Measurements from ENCODE around the gene NNAT.

NNAT gene

DNA sequence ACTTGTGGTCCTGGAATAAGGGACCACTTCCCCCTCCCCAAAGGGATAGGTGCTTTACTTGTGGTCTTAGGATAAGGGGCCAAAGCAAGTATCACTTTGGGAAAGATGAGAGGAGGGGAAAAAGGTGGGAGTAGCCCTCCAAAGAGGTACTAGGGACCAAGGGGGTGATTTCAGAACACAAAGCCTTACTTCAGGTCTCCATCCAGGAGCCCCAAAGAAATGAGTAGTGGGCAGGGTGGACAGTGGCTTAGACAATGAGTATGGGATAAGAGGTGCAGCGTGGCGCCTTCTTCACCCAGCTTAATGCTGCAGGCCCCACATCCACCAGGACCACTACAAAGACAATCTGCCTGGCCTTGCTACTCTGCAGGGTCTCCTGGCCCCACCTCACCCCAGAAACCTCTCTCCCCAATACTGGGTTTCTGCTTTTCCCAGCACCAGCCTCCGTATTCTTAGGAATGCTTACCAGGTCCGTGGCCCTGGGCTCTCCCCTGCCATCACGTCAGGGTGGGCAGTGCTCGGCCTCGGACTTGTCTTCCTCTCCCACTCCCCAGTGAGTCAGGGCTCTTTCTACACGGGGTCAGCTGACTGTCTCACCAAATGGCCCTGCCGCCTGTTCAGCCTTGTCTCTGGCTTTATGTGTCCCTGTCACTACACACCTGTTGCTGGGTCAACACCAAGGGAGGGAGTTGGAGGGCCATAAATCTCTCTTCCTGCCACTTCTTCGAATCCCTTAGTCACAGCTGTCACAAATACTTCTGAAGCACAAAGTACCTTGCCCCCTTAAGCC, 3.1 kb downstream of the NNAT start:
- DNase-seq (ENCODE audit: low read depth in 1 of 2, low spot score in 1 of 2), result no peak

DNA sequence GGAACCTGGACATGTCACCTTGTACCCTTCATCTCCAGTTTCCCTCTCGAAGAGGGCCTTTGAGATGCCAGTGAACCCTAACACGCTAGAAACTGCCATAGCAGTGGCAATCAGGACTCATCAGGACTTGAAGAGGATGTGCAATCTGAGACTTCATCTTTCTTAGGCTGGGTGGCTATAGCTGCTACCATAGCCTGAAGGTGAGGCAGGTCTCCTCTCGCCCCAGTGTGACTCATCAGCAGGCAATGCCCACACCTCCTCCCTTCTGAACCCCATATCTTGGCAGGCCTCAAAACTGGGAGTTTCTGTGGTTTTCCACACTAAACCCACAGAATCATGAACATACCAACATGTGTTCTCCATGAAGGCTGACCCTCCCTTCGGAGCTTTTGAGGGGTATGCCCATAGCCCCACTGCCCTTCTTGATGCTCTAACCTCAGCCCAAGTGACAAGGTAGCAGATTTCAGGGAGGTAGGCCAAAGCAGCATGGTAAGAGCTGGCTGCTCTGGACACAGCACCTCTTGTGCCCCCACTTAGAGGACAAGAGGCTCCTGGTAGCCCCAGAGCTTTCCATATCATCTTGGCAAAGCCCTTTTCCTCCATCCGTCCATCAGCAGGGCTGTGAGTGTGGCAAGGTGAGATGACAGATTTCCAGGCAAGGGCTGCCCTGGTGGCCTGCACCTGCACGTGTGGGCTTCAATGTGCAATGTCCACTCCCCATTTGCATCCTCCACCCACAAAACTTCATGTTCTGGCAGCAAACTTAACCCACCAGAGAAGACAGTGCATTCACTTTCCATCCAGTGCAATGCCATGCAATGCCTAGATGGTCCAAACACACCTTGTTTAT, 4.0 kb downstream of the NNAT start:
- no peak for DNase-seq (ENCODE audit: low read depth in 1 of 2, low spot score in 1 of 2)

DNA sequence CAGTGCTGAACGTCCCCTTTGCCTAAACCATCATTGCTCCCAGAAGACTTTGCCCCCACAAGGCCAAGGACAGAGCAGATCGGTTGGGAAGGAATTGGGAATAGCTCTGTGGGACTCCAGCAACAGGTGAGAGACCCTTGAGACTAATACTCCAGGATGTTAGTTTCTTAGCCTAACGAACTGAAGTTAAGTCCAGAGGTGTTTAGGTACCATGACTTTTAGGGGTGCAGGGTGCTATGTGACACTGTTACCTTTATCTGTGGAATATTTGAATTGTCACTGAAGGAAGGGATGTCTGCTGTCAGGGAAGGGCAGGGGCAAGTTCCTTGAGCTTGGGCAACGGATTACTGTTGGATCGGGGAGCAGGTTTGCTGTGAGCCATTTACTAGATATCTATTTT, 4.8 kb downstream of the NNAT start:
- no peak for DNase-seq (ENCODE audit: low read depth in 1 of 2, low spot score in 1 of 2)

DNA sequence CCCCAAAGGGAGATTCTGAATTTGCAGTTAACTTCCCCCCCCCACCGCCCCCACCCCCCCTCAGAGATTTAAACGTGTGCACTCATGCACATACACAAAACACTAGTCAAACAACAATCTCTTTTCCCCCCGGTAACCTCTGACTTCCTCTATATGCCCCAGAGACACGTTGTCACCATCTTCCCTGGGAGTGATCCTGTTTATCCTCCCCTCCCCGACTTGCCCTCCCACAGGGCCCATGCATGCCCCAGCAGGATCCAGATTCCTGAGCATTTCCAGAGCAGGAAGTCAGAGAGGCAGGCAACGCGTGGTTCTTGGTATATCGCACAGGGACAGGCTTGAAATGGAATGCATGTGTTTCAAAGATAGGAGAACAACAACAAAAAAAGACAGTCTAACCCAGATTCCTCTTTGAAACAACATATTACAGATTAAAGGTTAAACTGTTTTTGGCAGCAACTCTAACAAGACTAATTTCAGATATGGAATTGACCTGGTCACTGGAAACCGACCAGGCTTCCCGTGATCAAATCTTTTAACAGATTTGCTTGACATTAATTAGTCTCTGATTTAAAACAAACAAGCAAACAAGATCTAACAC, 5.3 kb downstream of the NNAT start:
- DNase-seq (ENCODE audit: low read depth in 1 of 2, low spot score in 1 of 2), result no peak

DNA sequence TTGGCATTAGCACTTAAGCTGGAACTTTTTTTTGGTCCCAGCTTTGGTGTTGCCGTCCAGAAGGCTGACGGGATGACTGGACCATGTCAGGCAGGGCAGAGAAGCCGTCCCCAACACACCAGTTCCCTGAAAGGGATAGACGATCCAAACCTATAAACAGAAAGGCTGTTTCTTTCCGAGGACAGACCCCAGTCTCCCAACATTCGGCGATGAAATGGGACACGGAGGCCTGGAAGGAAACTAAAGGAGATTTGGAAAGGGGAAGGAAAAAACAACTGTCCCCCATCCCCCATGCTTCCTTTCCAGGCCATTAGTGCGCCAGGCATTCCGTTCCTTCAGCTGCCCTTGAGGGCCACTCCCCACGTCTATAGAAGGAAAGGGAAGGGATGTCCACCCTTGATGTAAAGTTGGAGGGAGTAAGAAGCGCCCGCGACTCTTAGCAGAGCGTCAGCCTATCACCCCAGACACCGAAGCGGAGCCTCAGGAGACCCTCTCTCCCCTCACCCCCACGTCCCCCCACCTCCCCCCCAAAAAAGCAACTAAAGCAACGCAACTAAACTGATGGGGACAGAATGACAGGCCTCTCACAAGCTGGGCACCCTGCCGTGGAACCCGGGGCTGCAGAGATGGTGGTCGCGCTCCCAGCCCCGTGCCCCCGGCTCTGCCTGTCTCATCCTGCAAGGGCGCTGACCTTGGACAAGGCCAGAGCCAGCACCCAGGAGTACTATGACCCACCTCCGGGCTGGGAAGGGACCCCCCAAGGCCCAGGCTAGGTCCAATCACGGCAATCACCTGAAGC, 6.0 kb downstream of the NNAT start:
- no peak for DNase-seq (ENCODE audit: low read depth in 1 of 2, low spot score in 1 of 2)

DNA sequence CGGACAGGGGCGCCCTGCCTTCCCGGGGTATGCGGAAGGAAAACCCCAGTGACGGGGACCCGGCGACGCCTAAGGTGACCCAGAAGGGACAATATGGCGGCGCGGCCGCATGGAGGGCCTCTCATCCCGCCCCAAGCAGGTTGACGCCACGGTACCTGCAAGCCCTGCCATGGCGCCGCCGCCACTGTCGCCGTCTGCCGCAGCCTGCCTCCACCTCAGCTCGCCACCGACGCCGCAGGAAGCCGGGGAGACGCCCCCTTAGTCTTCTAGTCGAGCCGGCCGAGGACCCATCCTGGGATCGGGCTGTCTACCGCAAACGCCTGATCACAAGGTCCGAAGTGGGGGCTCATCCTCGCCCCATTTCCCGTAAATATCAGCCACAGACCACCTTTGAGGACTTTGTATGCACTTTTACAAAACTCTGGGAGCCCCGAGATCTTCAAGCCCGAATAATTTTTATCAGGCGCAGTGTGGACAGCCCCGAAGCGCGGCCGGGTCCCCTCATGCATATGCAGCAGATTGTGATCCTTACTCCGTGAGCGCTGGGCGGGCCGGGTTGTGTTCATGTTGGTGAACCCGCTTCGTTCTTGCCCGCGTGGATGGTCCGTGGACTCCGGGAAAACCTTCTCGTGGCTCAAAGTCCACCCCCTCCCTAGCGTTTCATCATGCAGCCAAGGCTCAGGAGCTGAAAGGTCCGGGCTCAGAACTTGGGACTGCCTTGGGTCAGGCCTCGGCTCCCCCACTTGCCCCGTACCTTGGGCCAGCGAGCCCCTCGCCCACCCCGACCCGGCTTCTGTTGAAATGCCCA, 6.8 kb downstream of the NNAT start, which contains the start of gene BLCAP:
Gene BLCAP (minus strand): TSS at position 239 of the 808 bp plus-strand sequence. CDS start 8,702 bp downstream, outside the sequence.
- DNase-seq (ENCODE audit: low read depth in 1 of 2, low spot score in 1 of 2), result peak; percentile 85 to 87

DNA sequence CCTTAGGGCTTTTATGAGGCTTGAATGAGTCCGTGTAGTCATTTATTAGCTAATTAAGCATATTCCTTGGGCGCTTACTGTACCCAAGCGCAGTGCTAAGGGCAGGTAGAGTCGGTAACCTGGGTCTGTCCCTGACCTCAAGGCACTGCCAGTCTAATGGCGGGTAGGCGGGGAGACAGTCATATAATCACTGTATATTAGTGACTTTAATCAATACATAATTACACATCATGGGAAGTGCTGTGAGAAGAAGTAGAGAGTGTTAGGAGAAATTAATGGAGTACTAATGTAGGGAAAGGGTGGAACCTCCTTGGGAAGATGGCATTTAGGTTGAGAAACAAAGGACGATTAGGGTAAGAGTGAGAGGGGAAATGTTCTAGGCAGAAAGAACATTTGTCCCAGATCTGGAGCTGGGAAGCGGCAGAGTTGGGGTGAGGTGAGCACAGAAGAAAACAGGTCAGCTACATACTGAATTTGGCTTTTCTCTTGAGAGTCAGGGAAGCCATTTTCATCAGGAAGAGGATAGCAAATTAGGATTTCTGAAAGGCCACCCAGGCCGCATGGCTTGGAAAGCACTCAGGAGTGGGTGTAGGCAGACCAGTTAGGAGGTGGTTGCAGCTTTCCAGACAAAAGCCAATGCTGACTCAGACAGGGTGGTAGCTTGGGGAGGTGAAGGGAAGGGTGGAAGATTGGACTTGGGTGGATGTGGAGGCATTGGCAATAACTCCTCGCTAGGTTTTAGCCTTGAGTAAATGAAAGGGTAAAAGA, 7.6 kb downstream of the NNAT start:
- DNase-seq (ENCODE audit: low read depth in 1 of 2, low spot score in 1 of 2), result no peak

DNA sequence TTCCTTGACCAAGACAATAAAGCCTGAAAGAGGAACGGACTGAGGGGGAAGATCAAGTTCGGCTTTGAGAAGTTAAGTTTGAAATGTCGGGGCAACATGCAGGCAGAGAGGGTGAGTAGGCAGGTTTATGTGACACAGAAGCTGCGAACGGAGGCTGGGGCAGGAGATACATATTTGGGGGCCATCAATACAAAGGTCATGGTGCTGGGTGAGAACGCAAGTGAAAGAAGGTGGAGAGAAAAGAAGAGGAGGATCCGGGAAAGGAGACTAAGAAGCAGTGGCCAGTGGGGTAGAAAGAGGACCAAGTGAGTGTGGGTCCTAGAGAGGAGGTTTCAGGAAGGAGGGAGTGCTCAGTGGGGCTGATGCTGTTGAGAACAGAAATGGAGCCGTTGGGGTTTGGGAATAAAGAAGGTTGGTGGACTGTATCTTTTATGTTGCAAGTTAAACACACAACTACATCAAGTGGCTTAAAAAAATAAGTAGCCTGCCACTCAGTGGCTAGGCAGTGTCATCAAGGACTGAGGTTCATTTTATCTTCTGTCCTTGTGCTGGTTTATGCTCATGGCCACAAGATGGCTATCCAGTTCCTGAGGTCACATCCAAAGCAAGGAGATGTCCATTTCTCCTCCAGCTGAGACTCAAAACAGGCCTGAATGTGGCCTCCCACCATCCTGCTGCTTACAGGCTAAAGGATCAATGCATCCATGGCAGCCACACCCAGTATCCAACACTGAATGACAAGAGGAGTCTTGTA, 8.3 kb downstream of the NNAT start:
- no peak for DNase-seq (ENCODE audit: low read depth in 1 of 2, low spot score in 1 of 2)

DNA sequence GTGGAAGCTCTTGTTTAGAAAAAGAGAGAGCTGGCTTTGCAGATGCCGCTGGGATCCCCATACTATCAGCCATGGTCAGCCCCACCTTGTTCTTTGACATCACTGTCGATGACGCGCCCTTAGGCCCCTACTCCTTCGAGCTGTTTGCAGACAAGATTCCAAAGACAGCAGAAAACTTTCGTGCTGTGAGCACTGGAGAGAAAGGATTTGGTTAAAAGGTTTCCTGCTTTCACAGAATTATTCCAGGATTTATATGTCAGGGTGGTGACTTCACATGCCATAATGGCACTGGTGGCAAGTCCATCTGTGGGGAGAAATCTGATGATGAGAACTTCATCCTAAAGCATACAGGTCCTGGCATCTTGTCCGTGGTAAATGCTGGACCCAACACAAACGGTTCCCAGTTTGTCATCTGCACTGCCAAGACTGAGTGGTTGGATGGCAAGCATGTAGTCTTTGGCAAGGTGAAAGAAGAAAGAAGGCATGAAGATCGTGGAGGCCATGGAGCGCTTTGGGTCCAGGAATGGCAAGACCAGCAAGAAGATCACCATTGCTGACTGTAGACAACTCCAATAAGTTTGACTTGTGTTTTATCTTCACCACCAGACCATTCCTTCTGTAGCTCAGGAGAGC, 9.0 kb downstream of the NNAT start:
- DNase-seq (ENCODE audit: low read depth in 1 of 2, low spot score in 1 of 2), result no peak

DNA sequence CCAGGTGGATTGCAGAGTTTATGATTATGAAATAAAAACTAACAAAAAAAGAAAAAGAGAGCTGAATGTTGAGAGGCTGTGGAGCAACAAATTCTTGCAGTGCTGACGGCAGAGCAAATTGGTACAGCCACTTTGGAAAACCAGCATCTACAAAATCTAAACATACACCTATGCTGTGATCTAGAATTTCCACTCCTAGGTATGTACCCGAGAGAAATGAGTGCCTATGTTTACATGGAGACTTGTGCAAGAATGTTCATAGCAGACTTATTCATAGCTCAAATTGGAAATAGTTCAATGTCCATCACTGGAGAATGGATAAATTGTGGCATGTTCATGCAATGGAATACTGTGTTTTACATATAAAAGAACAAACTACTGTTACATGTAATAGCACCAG, 9.6 kb downstream of the NNAT start:
- DNase-seq (ENCODE audit: low read depth in 1 of 2, low spot score in 1 of 2), result no peak

DNA sequence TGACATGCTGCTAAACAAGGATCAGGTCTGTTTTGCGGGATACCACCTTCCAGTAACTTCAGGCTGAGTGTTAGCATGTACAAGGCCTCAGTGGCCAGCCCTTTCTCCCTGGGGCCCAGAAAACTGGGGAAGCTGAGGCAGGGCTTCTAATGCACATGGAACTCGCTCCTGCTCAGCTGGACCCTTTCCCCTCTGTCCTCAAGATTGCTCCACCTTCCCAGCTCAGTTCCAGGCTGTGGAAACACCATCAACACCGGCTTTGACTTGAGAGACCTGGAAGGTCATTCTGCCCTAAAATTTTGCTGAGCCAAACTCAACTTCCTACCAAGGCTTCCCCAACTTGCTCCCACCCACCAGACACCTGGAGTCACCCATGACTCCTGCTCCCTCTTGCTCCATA, 10.8 kb downstream of the NNAT start:
- DNase-seq (ENCODE audit: low read depth in 1 of 2, low spot score in 1 of 2), result no peak

DNA sequence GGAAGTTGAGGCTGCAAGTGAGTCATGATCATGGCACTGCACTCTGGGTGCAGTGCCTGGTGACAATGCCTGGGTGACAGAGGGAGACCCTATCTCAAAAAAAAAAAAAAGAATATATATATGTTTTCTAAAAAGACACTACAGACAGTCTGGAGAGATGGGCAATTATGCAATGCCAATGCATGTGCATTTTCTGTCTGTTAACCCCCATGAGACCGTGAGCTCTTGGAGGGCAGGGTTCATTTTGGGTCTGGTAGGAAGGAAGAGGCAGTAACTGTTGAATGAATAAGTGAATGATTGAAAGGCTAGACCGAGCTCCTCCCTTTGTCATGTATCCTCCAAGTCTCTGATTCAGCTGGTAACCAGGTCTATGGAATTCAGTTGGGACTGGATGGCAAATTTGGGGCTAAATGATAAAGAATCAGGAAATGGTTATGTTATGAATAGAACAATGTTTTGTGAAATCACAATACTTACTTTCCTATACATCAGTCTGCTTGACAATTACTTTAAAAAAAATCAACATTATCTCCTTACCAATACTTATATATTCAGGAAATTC, 12.2 kb downstream of the NNAT start:
- no peak for DNase-seq (ENCODE audit: low read depth in 1 of 2, low spot score in 1 of 2)

DNA sequence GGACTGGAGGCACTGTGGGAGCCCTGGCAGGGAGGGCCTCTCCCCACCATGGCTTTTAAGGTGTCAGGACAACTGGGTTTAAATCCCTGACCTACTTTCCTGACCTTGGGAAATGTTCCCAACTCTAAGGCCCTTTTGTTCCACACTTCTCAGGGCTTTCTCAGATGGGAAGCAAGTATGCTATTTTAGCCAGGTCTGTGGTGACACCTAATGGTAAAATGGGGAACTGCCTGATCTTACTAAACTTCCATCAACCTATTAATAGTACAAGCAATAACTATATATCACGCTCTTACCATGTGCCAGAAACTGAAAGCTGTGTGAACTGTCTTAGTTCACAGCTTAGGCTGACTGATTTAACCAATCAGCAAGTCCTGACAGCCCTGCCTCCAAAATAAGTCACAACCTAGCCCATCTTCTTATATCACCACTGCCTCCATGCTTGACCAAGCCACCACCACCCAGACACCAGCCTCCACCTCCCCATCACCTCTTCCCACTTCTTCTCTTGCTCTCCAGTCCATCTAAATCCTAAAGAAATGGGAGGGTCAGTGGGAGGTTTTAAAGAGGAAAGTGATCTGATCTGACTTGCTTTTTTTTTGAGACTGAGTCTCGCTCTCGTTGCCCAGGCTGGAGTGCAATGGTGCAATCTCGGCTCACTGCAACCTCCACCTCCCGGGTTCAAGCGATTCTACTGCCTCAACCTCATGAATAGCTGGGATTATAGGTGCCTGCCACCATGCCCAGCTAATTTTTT, 13.5 kb downstream of the NNAT start:
- DNase-seq (ENCODE audit: low read depth in 1 of 2, low spot score in 1 of 2), result no peak

DNA sequence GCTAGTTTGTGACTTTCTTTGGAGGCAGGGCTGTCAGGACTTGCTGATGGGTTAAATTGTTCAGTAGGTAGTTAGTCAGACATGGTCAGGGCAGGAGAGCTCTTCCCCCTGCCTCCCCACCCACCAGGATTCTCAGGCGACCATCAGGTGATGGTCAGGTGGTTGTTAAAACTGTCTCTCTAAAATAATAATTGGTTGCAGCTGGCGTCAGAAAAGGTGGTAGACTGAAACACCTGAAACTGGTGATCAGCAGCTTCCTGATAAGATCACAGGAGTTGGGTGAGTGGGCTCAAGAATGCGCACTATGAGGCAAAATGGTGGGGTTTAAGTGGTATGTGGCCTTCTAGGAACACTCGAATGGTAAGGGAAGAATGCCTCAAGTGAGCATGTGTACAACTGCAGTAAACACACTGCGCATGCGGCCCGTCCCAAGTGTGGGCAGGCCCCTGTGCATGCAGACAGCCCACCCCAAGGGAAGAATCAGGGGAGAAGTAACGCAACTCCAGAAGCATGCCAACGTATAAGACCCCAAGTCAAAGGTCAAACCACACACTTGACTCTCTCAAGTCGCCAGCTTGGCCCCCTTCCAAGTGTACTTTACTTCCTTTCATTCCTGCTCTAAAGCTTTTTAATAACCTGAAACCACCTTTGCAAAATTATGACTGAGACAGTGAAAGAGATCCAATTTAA, 14.5 kb downstream of the NNAT start:
- no peak for DNase-seq (ENCODE audit: low read depth in 1 of 2, low spot score in 1 of 2)

DNA sequence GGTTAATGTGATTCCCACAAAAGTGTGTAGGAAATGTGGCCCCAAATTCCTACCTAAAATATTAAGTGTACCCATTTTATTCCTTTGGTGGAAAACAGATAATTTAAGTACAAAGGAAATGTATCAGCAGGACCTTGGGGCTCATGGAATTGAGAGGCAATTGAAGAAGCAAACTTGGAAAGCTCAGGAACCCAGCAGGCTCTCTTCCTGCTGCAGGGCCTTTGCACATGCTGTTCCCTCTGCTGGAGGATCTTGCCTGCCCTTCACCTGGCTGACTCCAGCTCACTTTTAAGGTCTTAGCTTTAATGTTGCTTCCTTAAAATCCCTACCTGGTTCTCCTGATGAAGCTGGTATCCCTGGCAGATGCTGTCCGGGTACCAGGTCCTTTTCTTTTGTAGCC, 16.5 kb downstream of the NNAT start:
- DNase-seq (ENCODE audit: low read depth in 1 of 2, low spot score in 1 of 2), result no peak

DNA sequence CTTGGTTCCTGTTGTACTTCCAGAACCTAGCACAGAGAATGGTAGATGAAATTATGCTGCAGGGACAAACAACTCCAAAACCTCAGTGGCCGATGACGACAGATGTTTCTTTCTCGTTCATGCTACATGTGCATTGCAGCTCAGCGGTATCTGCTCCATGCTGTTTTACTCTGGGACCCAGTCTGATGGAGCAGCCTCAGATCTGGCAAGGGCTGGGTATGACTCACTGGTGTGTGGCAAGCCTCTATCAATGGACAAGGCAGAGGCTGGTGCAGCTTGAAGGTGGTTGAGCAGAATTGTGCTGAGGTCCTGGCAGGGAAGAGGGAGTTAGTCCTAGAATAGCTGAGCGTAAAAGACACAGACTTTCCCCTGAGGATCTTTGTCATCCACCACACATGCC, 17.0 kb downstream of the NNAT start:
- no peak for DNase-seq (ENCODE audit: low read depth in 1 of 2, low spot score in 1 of 2)

DNA sequence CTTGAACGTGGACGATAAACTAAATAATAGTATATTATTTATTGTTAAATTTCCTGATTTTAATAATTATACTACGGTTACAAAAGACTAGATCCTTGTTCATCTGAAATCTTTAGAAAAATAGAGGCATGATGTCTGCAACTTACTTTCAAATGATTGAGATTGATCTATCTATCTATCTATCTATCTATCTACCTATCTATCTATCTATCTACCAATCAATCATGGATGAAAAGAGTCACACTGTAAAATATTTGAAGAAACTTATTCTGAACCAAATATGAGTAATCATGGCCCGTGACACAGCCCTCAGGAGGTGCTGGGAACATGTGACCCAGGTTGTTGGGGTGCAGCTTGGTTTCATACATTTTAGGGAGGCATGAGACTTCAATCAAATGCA, 18.4 kb downstream of the NNAT start:
- DNase-seq (ENCODE audit: low read depth in 1 of 2, low spot score in 1 of 2), result no peak
